WTC11 (cell line): ENCODE measurements around the gene SNHG17. TPM values are rescaled to one million over a fixed set of nuclear protein-coding genes. Genes with fewer than 3 reads are reported as not detected.

Experiments used
- ATAC-seq: fragments of 200-7000 bp; cut with Tn5 transposase; 2 replicates; pipeline ENCODE4 v1.10.0; 2021; ENCODE audit warnings: mild to moderate bottlenecking, moderate library complexity
- CTCF ChIA-PET: fragments of 300-600 bp; sonication (Branson Sonifier 250); formaldehyde crosslinking; loops from one replicate; lab custom pipeline; 2021; ENCODE audit warnings: antibody characterized with exemption; lab: Charles Lee
- POLR2A ChIA-PET: fragments of 350-600 bp; sonication (Branson Sonifier 250); formaldehyde crosslinking; loops from one replicate; lab custom pipeline; 2021; ENCODE audit warnings: antibody characterized with exemption; lab: Charles Lee
- DNase-seq: peaks from one replicate; pipeline ENCODE4 v3.0.0; 2021; ENCODE audit warnings: low spot score
- H3K27ac Mint-ChIP-seq: 2 replicates; pipeline ENCODE4 v1.8.0; 2021; ENCODE audit warnings: mixed read lengths
- H3K27me3 Mint-ChIP-seq: 2 replicates; pipeline ENCODE4 v1.8.0; 2021; ENCODE audit warnings: low read depth, mild to moderate bottlenecking, moderate library complexity, mixed read lengths
- H3K36me3 Mint-ChIP-seq: 2 replicates; pipeline ENCODE4 v1.8.0; 2021; ENCODE audit warnings: mixed read lengths
- H3K4me1 Mint-ChIP-seq: 2 replicates; pipeline ENCODE4 v1.8.0; 2022; ENCODE audit warnings: mixed read lengths
- H3K4me3 Mint-ChIP-seq: 2 replicates; pipeline ENCODE4 v1.8.0; 2021; ENCODE audit warnings: mild to moderate bottlenecking, moderate library complexity, mixed read lengths
- H3K9me3 Mint-ChIP-seq: 2 replicates; pipeline ENCODE4 v1.8.0; 2021; ENCODE audit warnings: mixed read lengths
- CDX4 ChIP-seq: fragments of 250-450 bp; sonication (Bioruptor Pico); IDR thresholded peaks from 2 replicates; pipeline ENCODE4 v1.9.0; 2021; ENCODE audit warnings: moderate library complexity, mild to moderate bottlenecking, inconsistent platforms, borderline replicate concordance
- CREM ChIP-seq: sonication (generic); formaldehyde crosslinking; IDR thresholded peaks from 2 replicates; pipeline ENCODE4 v1.8.1; 2022; ENCODE audit warnings: mild to moderate bottlenecking, missing genetic modification reagents, moderate library complexity
- FOXP4 ChIP-seq: sonication (generic); formaldehyde crosslinking; IDR thresholded peaks from 2 replicates; pipeline ENCODE4 v1.8.0; 2022; ENCODE audit warnings: mild to moderate bottlenecking, missing genetic modification reagents
- NFATC4 ChIP-seq: fragments of 250-450 bp; sonication (Bioruptor Pico); IDR thresholded peaks from 2 replicates; pipeline ENCODE4 v1.9.0; 2021; ENCODE audit warnings: mild to moderate bottlenecking
- NR2C2 ChIP-seq: sonication (generic); formaldehyde crosslinking; IDR thresholded peaks from 2 replicates; pipeline ENCODE4 v1.8.0; 2022; ENCODE audit warnings: mild to moderate bottlenecking, missing genetic modification reagents
- NR3C1 ChIP-seq: sonication (generic); formaldehyde crosslinking; conservative IDR thresholded peaks from 2 replicates; pipeline ENCODE4 v1.8.1; 2023; ENCODE audit warnings: low read depth, mild to moderate bottlenecking, missing genetic modification reagents
- RORB ChIP-seq: fragments of 250-450 bp; sonication (Bioruptor Pico); IDR thresholded peaks from 2 replicates; pipeline ENCODE4 v1.9.0; 2021; ENCODE audit warnings: mild to moderate bottlenecking
- STAT6 ChIP-seq: sonication (generic); formaldehyde crosslinking; conservative IDR thresholded peaks from 2 replicates; pipeline ENCODE4 v1.8.1; 2023; ENCODE audit warnings: mild to moderate bottlenecking, low read depth, missing genetic modification reagents, moderate library complexity
- TEAD4 ChIP-seq: sonication (generic); formaldehyde crosslinking; IDR thresholded peaks from 2 replicates; pipeline ENCODE4 v1.8.0; 2022; ENCODE audit warnings: mild to moderate bottlenecking, missing genetic modification reagents
- ZBTB21 ChIP-seq: sonication (generic); formaldehyde crosslinking; IDR thresholded peaks from 2 replicates; pipeline ENCODE4 v1.8.1; 2023; ENCODE audit warnings: mild to moderate bottlenecking, missing genetic modification reagents, borderline replicate concordance
- ZNF425 ChIP-seq: fragments of 250-450 bp; sonication (Bioruptor Pico); conservative IDR thresholded peaks from 2 replicates; pipeline ENCODE4 v1.9.0; 2021; ENCODE audit warnings: mild to moderate bottlenecking
- total RNA-seq: library from RNA; stranded (reverse); gene quantifications from 3 replicates; pipeline ENCODE4 v1.2.3, GENCODE V29; 2021
- TF ChIP-seq, protein P1 (sequence below): sonication (generic); formaldehyde crosslinking; IDR thresholded peaks from 2 replicates; pipeline ENCODE4 v1.8.1; 2023; ENCODE audit warnings: mild to moderate bottlenecking, missing genetic modification reagents
- TF ChIP-seq, protein P2 (sequence below): fragments of 250-450 bp; sonication (Bioruptor Pico); IDR thresholded peaks from 2 replicates; pipeline ENCODE4 v2.1.2; 2022; ENCODE audit warnings: mild to moderate bottlenecking, moderate library complexity
- TF ChIP-seq, protein P3 (sequence below): sonication (generic); formaldehyde crosslinking; IDR thresholded peaks from 2 replicates; pipeline ENCODE4 v1.8.1; 2022; ENCODE audit warnings: missing genetic modification reagents, borderline replicate concordance
- TF ChIP-seq, protein P4 (sequence below): sonication (generic); formaldehyde crosslinking; IDR thresholded peaks from 2 replicates; pipeline ENCODE4 v1.8.0; 2022; ENCODE audit warnings: mild to moderate bottlenecking, missing genetic modification reagents
- TF ChIP-seq, protein P5 (sequence below): sonication (generic); formaldehyde crosslinking; IDR thresholded peaks from 2 replicates; pipeline ENCODE4 v1.8.0; 2023; ENCODE audit warnings: missing genetic modification reagents
- TF ChIP-seq, protein P6 (sequence below): sonication (generic); formaldehyde crosslinking; IDR thresholded peaks from 2 replicates; pipeline ENCODE4 v1.8.1; 2022; ENCODE audit warnings: mild to moderate bottlenecking, missing genetic modification reagents, moderate library complexity, borderline replicate concordance
- TF ChIP-seq, protein P7 (sequence below): sonication (generic); formaldehyde crosslinking; IDR thresholded peaks from 2 replicates; pipeline ENCODE4 v1.8.1; 2022; ENCODE audit warnings: low read depth, mild to moderate bottlenecking, moderate library complexity, missing genetic modification reagents, borderline replicate concordance

The SNHG17 gene
- total RNA-seq, 1 experiment from 2014 or later: 71.6 TPM

DNA sequence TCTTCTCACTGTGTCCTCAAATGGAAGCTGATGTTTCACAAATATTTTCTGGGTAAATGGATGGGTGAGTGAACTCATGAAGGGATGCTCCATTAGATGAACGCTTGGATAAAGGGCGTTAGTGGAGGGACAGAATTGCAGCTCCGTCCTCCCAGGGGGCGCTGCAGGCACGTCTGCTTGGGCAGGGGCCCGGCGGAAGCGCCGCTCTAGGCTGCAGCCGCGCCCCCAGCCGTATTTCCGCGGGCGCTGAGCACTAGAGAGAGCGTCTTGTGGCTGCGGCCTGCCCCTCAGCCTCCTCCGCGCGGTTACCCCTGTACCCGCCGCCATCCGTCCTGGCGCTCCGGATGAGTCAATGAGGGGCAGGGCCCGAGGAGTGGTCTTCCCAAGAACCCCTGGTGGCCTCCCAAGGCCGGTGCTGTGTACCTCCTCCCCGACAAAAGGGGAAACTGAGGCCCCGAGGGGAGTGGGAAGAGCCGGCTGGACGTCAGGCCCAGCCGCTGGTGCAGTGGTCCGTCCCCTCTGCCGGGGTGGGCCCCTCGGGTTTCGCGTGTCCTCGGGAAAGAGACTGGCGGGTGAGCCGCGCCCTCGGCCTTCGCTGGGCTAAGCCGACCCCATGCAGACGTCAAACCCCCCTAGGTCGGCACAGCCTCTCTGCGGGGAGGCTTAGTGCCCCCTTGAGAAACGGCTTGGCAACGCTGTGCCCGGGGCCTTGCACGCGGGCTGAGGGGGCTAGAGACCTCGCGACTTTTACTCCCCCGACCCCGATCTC lies 11.5 kb upstream of the SNHG17 start:
- Mint-ChIP-seq H3K4me3 (peak overlapping the region; percentile 78), H3K36me3 (peaks cover 20% of the 10 kb centered on the region), H3K27ac (no peak overlapping the region), H3K27me3 (no peaks in the 10 kb centered on the region), H3K9me3 (no peaks in the 10 kb centered on the region), H3K4me1 (peaks cover 15% of the 10 kb centered on the region)
- POLR2A ChIA-PET: interaction anchor here (0.9 to 2.8 kb wide), 5 partner anchors 9 to 38 kb away, joined by 3 to 21 read pairs (median 8); partner anchors contain the start of genes RALGAPB and SNHG17
- DNase-seq (peak; percentile 94), ATAC-seq (peak; percentile 95)
- CTCF ChIA-PET: interaction anchor here (0.6 to 2.8 kb wide), 15 partner anchors 9 to 498 kb away, joined by 3 to 65 read pairs (median 4); partner anchors contain the start of genes RALGAPB and SNHG17
- TF ChIP-seq CDX4 (no peak), ZBTB21 (no peak), TEAD4 (peak; percentile 16; the same call in 1 of the 2 replicates), NR3C1 (no peak), RORB (no peak), NFATC4 (CRISPR knock-in tag) (no peak), STAT6 (CRISPR knock-in tag) (no peak), FOXP4 (CRISPR knock-in tag) (peak; percentile 93), NR2C2 (CRISPR knock-in tag) (no peak), ZNF425 (CRISPR knock-in tag) (no peak), CREM (peak; percentile 81)
- TF ChIP-seq, protein P1, sequence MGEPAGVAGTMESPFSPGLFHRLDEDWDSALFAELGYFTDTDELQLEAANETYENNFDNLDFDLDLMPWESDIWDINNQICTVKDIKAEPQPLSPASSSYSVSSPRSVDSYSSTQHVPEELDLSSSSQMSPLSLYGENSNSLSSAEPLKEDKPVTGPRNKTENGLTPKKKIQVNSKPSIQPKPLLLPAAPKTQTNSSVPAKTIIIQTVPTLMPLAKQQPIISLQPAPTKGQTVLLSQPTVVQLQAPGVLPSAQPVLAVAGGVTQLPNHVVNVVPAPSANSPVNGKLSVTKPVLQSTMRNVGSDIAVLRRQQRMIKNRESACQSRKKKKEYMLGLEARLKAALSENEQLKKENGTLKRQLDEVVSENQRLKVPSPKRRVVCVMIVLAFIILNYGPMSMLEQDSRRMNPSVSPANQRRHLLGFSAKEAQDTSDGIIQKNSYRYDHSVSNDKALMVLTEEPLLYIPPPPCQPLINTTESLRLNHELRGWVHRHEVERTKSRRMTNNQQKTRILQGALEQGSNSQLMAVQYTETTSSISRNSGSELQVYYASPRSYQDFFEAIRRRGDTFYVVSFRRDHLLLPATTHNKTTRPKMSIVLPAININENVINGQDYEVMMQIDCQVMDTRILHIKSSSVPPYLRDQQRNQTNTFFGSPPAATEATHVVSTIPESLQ: no peak
- TF ChIP-seq, protein P2, sequence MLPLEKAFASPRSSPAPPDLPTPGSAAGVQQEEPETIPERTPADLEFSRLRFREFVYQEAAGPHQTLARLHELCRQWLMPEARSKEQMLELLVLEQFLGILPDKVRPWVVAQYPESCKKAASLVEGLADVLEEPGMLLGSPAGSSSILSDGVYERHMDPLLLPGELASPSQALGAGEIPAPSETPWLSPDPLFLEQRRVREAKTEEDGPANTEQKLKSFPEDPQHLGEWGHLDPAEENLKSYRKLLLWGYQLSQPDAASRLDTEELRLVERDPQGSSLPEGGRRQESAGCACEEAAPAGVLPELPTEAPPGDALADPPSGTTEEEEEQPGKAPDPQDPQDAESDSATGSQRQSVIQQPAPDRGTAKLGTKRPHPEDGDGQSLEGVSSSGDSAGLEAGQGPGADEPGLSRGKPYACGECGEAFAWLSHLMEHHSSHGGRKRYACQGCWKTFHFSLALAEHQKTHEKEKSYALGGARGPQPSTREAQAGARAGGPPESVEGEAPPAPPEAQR (CRISPR knock-in tag): no peak
- TF ChIP-seq, protein P3, sequence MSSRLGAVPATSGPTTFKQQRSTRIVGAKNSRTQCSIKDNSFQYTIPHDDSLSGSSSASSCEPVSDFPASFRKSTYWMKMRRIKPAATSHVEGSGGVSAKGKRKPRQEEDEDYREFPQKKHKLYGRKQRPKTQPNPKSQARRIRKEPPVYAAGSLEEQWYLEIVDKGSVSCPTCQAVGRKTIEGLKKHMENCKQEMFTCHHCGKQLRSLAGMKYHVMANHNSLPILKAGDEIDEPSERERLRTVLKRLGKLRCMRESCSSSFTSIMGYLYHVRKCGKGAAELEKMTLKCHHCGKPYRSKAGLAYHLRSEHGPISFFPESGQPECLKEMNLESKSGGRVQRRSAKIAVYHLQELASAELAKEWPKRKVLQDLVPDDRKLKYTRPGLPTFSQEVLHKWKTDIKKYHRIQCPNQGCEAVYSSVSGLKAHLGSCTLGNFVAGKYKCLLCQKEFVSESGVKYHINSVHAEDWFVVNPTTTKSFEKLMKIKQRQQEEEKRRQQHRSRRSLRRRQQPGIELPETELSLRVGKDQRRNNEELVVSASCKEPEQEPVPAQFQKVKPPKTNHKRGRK (CRISPR knock-in tag): no peak
- TF ChIP-seq, protein P4, sequence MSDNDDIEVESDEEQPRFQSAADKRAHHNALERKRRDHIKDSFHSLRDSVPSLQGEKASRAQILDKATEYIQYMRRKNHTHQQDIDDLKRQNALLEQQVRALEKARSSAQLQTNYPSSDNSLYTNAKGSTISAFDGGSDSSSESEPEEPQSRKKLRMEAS (CRISPR knock-in tag): peak; percentile 89
- TF ChIP-seq, protein P5, sequence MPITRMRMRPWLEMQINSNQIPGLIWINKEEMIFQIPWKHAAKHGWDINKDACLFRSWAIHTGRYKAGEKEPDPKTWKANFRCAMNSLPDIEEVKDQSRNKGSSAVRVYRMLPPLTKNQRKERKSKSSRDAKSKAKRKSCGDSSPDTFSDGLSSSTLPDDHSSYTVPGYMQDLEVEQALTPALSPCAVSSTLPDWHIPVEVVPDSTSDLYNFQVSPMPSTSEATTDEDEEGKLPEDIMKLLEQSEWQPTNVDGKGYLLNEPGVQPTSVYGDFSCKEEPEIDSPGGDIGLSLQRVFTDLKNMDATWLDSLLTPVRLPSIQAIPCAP (CRISPR knock-in tag): peak; percentile 74; the same call in 1 of the 2 replicates
- TF ChIP-seq, protein P6, sequence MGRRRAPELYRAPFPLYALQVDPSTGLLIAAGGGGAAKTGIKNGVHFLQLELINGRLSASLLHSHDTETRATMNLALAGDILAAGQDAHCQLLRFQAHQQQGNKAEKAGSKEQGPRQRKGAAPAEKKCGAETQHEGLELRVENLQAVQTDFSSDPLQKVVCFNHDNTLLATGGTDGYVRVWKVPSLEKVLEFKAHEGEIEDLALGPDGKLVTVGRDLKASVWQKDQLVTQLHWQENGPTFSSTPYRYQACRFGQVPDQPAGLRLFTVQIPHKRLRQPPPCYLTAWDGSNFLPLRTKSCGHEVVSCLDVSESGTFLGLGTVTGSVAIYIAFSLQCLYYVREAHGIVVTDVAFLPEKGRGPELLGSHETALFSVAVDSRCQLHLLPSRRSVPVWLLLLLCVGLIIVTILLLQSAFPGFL: no peak
- TF ChIP-seq, protein P7, sequence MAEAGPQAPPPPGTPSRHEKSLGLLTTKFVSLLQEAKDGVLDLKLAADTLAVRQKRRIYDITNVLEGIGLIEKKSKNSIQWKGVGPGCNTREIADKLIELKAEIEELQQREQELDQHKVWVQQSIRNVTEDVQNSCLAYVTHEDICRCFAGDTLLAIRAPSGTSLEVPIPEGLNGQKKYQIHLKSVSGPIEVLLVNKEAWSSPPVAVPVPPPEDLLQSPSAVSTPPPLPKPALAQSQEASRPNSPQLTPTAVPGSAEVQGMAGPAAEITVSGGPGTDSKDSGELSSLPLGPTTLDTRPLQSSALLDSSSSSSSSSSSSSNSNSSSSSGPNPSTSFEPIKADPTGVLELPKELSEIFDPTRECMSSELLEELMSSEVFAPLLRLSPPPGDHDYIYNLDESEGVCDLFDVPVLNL: no peak
